ENCODE results near the gene ODAD3. TPM values are rescaled to one million over a fixed set of nuclear protein-coding genes. Genes with fewer than 3 reads are reported as not detected.
"Not testable (repeated sequence)": the region's sequence is repeated elsewhere in the genome, so short reads cannot be mapped to it uniquely, and the experiment has no call there.

The ODAD3 gene
- total RNA-seq, 1 donor = 0.45 TPM

DNA sequence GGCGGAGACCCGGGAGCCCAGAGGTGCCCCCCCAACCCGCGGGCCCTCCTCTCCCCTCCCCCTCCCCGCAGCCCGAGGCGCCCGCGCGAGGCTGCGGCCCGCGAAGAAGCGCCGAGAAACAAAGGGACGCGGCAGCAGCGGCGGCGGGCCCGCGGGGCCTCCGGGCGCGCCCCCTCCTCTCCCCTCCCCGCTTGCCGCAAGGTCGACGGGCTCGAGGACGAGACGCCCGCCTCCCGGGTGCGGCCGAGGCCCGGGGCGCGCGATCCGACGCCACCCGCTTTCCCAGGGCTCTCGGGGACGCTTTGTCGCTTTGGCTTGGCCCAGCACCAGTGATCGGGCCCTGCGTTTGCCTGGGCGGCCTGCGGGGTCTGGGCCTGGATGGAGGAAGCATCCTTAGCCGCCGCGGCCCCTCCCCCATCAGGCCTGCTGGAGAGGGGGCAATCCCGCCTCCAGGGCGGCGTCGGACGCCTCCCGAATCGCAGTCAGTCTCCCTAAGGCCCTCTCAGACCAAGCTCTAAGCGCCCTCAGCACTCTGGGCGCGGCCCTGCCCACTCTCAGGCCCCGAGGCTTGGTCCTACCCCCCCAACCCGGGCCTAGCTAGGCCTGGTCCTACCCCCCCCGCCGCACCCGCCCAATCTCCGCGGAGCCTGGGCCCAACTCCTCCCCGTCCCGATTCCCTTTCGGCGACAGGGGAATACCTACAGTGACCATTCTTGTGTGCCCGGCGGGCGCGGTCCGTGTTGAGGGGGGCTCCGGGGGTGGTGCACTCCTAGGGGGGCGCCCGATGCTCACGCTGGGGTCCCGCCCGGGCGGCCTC, 45.2 kb upstream of the ODAD3 start:
- no peak for DNase-seq (ENCODE audit: low read depth)
- TF ChIP-seq, protein P1, sequence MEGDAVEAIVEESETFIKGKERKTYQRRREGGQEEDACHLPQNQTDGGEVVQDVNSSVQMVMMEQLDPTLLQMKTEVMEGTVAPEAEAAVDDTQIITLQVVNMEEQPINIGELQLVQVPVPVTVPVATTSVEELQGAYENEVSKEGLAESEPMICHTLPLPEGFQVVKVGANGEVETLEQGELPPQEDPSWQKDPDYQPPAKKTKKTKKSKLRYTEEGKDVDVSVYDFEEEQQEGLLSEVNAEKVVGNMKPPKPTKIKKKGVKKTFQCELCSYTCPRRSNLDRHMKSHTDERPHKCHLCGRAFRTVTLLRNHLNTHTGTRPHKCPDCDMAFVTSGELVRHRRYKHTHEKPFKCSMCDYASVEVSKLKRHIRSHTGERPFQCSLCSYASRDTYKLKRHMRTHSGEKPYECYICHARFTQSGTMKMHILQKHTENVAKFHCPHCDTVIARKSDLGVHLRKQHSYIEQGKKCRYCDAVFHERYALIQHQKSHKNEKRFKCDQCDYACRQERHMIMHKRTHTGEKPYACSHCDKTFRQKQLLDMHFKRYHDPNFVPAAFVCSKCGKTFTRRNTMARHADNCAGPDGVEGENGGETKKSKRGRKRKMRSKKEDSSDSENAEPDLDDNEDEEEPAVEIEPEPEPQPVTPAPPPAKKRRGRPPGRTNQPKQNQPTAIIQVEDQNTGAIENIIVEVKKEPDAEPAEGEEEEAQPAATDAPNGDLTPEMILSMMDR (IDR thresholded peaks at IDR 0.05; ENCODE audit: insufficient read depth, low read length) = no peak
- no peak overlapping the region for H3K4me3 ChIP-seq (ENCODE audit: low read depth, low read length)

DNA sequence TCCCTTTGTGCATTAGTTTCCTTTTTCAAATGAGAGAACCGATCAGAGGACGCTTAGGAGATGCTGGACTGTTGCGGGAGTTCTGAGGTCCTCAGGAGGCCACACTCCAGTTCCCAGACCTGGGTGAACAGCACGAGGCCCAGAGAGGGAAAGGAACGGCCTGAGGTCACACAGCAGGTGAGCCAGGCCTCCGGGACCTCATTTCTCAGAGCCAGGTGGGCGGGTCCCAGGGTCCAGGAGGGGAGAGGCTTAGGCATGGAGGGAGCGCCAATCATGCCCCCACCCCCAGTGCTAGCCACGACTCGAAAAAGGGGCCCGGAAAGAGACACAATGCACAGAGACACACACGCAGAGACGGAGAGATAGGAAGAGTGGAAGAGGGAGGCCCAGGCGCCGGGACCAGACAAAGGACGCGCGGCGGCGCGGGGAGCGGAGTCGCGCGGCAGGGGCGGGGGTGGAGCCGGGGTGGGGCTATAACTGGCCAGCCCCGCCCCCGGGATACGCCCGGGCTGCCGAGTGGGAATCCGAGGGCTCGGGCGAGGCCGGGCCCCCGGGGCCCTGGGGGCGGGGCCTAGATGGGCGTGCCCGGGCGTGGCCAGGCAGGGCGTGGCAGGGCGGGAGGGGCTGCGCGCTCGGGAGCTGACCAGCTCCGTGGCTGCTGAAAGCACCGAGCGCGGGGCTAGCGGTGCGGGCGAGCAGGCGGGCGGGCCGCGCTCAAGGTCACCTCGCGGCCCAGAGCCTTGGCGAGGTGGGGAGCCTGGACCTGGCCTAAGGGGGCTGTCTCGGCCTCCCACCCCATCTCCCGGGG, 44.4 kb upstream of the ODAD3 start:
- no peak for DNase-seq (ENCODE audit: low read depth)
- TF ChIP-seq, protein P1 (IDR thresholded peaks at IDR 0.05; ENCODE audit: insufficient read depth, low read length) = no peak
- no peak overlapping the region for H3K4me3 ChIP-seq (ENCODE audit: low read depth, low read length)

GRCh38 chr19:11478167-11479089, 43.5 kb upstream of the ODAD3 start:
- TF ChIP-seq, protein P1 (IDR thresholded peaks at IDR 0.05; ENCODE audit: insufficient read depth, low read length) = no peak

GRCh38 chr19:11475861-11476260, 40.9 kb upstream of the ODAD3 start:
- DNase-seq (ENCODE audit: low read depth) = no peak
- TF ChIP-seq, protein P1 (IDR thresholded peaks at IDR 0.05; ENCODE audit: insufficient read depth, low read length) = no peak
- H3K4me3 ChIP-seq (ENCODE audit: low read depth, low read length) = no peak overlapping the region

More at GRCh38 chr19:11478167-11479089, 43.5 kb upstream of the ODAD3 start:
- H3K4me3 ChIP-seq (ENCODE audit: low read depth, low read length) = no peak overlapping the region
- no peak for DNase-seq (ENCODE audit: low read depth)

- DNase-seq (ENCODE audit: low read depth); H3K4me3 ChIP-seq (ENCODE audit: low read depth, low read length): not testable (repeated sequence)
These were observed 40.4 kb upstream of the ODAD3 start for GRCh38 chr19:11475343-11475742.

- TF ChIP-seq, protein P1 (IDR thresholded peaks at IDR 0.05; ENCODE audit: insufficient read depth, low read length) = no peak
- no peak overlapping the region for H3K4me3 ChIP-seq (ENCODE audit: low read depth, low read length)
- DNase-seq (ENCODE audit: low read depth) = no peak
These were observed 38.8 kb upstream of the ODAD3 start for GRCh38 chr19:11473725-11474124.

- H3K4me3 ChIP-seq (ENCODE audit: low read depth, low read length) = not testable (repeated sequence)
- peak; percentile 6 for DNase-seq (ENCODE audit: low read depth)
These were observed 33.4 kb upstream of the ODAD3 start for GRCh38 chr19:11468266-11468845.
